Measurements from ENCODE around the gene DUSP22. TPM values are rescaled to one million over a fixed set of nuclear protein-coding genes. Genes with fewer than 3 reads are reported as not detected.

Gene DUSP22
- total and polyA plus RNA-seq, 2 of the 8 experiments (the other 6 are each of a cell fraction or from before 2014, with no cell fraction given) = 15.5 to 32.4 TPM

GRCh38 chr6:352896-353470 lies 60.7 kb downstream of the DUSP22 start:
- CTCF ChIA-PET (ENCODE audit: partially characterized antibody) = interaction anchor here (0.6 to 5.1 kb wide), 8 partner anchors 9 to 151 kb away, joined by 3 to 48 read pairs (median 4); no protein-coding TSS in a partner anchor
- Histone ChIP-seq H3K4me3 (ENCODE audit: extremely low read depth in 1 of 4, insufficient read depth in 2 of 4, low read depth in 3 of 4, low read length in 4 of 4) (no peak overlapping the region), H3K79me2 (ENCODE audit: control insufficient read depth in 1 of 2, insufficient read depth in 2 of 2, low read length in 2 of 2) (no peaks in the 10 kb centered on the region), H3K79me1 (ENCODE audit: low read depth, low read length) (no peaks in the 10 kb centered on the region), H3K23ac (ENCODE audit: insufficient read length) (no peak overlapping the region), H2BK5ac (ENCODE audit: low read depth, low read length) (no peak overlapping the region), H3K4me1 (replicated peaks in 1 of 4; ENCODE audit: control insufficient read depth in 3 of 4, insufficient read depth in 4 of 4, low read length in 3 of 4) (no peaks in the 10 kb centered on the region; a peak in 2 of 7 replicates), H3K27ac (ENCODE audit: low read depth, low read length) (no peak overlapping the region), H3K14ac (ENCODE audit: insufficient read length) (no peak overlapping the region), H2AFZ (ENCODE audit: low read length) (no peak overlapping the region), H3K9me3 (ENCODE audit: insufficient read depth in 2 of 2, low read depth in 1 of 2, low read length in 1 of 2) (peaks cover 59 to 86% of the 10 kb centered on the region in 2 experiments), H2AK5ac (ENCODE audit: low read depth, low read length) (no peak overlapping the region), H2BK20ac (ENCODE audit: low read length) (no peak overlapping the region), H2BK120ac (replicated peaks; ENCODE audit: low read depth, low read length) (no peak overlapping the region), H3K27me3 (replicated peaks in 1 of 4; ENCODE audit: control insufficient read depth in 3 of 4, extremely low read depth in 1 of 4, insufficient read depth in 3 of 4, low read length in 3 of 4) (no peaks in the 10 kb centered on the region; a peak in 1 of 7 replicates), H2BK15ac (ENCODE audit: low read length) (no peak overlapping the region), H3K36me3 (ENCODE audit: control insufficient read depth in 2 of 4, insufficient read depth in 4 of 4, low read length in 3 of 4) (no peaks in the 10 kb centered on the region; a peak in 2 of 8 replicates), H4K8ac (ENCODE audit: extremely low read depth, insufficient read depth, low read length) (no peak overlapping the region), H2BK12ac (ENCODE audit: low read depth, low read length) (no peak overlapping the region), H3K9ac (replicated peaks in 1 of 4; ENCODE audit: extremely low read depth in 1 of 4, low read depth in 3 of 4, low read length in 3 of 4) (no peak overlapping the region), H3K18ac (ENCODE audit: extremely low read depth, low read length) (no peak overlapping the region), H3K23me2 (ENCODE audit: low read depth, low read length) (no peaks in the 10 kb centered on the region), H3K4me2 (ENCODE audit: insufficient read depth in 1 of 2, low read depth in 2 of 2, low read length in 2 of 2) (no peak overlapping the region), H3K4ac (replicated peaks; ENCODE audit: insufficient read length, low read depth, low read length) (no peak overlapping the region), H3K56ac (replicated peaks; ENCODE audit: insufficient read length, low read depth, low read length) (no peak overlapping the region), H4K20me1 (replicated peaks in 1 of 2; ENCODE audit: control insufficient read depth in 1 of 2, insufficient read depth in 2 of 2, low read length in 2 of 2) (peaks cover 0 to 2% of the 10 kb centered on the region in 2 experiments), H4K5ac (ENCODE audit: insufficient read length, low read depth, low read length) (no peak overlapping the region), H4K91ac (replicated peaks; ENCODE audit: insufficient read length, low read length) (no peak overlapping the region)
- DNase-seq (ENCODE audit: low read depth in 1 of 2, low spot score in 2 of 2) (no peak), FAIRE-seq (no peak)
- TF ChIP-seq HDAC6 (IDR thresholded peaks at IDR 0.05; ENCODE audit: low read depth, low read length) = no peak
- no peak for TF ChIP-seq TBP (IDR thresholded peaks at IDR 0.05; ENCODE audit: low read depth, low read length)
- POLR2A ChIA-PET (ENCODE audit: partially characterized antibody) = no interaction called here
- 83% methylated on average over 11 of the region's 11 CpGs; no CpG with 5 or more reads in 1 of the 2 experiments for WGBS, 2 experiments (ENCODE audit: extremely low coverage in 1 of 2, insufficient coverage in 1 of 2, insufficient read length in 1 of 2, insufficient replicate concordance in 2 of 2, low coverage in 1 of 2, low lambda C conversion rate in 2 of 2, missing lambda C conversion rate in 1 of 2)
